Left ventricle myocardium superior (tissue), 1 donor: ENCODE measurements around the gene TULP1. TPM values are rescaled to one million over a fixed set of nuclear protein-coding genes. Genes with fewer than 3 reads are reported as not detected.

Source experiments
- ATAC-seq: fragments of 200-7000 bp; cut with Tn5 transposase; one replicate; pipeline ENCODE4 v1.9.1; 2020; ENCODE audit warnings: mild to moderate bottlenecking, moderate library complexity
- DNase-seq: peaks from one replicate; pipeline ENCODE4 v3.0.0-alpha.2; 2020
- intact Hi-C: fragments of 100-400 bp; cut with micrococcal nuclease; formaldehyde crosslinking; loops from one replicate; pipeline ENCODE4 v1.11.0; 2022
- total RNA-seq: library from RNA; stranded (reverse); fragmentation: NEBNext Ultra II Directional; extraction: Animal tissue kit (Norgen Biotek cat#: 25700); gene quantifications from one replicate; pipeline ENCODE4 v1.2.1, GENCODE V29; 2021
- donor health status: DM: no; HTN: yes; CAD: no; lungs with severe emphysema.

The TULP1 gene
- total RNA-seq, 1 donor from 2014 or later, result not detected

DNA sequence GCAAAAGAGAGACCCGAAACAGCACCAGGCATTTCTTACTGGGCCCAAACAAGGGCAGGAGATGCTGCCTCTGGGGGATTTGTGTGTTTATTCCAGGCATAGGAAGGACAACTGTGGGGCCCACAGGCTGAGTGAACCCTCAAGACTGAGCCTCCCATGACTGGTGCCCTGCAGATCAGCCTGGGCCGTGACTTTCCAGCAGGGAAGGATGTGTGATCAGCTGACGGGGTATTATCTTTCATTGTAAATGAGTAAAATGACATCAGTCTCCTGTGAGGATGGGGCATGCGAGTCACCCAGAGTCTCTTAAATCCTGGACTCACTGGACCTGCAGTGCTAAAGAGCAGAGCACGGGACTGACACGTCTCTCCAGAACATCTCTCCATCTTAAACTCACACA, 11.9 kb downstream of the TULP1 start:
- DNase-seq, result no peak
- intact Hi-C loops, result no loop called here

DNA sequence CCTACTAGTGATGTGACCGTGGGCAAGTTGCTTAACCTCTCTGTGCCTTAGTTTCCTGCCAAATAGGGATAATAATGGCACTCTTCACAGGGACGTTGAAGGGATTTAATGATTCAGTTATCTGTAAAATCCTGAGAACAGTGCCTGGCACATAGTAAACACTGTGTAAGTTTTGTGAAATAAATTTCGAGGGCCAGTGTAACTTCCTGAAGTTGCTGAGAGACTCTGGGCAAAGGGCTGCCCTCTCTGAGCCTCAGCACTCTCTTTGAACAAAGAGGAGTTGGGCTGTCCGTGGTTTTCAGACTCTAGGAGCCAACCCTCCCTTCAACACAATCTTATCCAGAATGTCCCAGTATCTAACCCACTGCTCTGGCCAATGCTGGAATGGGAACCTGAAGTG, 13.3 kb downstream of the TULP1 start:
- ATAC-seq (no peak), DNase-seq (no peak)
- intact Hi-C loops, result no loop called here

More for the DNA sequence above, 11.9 kb downstream of the TULP1 start:
- peak; percentile 0 for ATAC-seq

DNA sequence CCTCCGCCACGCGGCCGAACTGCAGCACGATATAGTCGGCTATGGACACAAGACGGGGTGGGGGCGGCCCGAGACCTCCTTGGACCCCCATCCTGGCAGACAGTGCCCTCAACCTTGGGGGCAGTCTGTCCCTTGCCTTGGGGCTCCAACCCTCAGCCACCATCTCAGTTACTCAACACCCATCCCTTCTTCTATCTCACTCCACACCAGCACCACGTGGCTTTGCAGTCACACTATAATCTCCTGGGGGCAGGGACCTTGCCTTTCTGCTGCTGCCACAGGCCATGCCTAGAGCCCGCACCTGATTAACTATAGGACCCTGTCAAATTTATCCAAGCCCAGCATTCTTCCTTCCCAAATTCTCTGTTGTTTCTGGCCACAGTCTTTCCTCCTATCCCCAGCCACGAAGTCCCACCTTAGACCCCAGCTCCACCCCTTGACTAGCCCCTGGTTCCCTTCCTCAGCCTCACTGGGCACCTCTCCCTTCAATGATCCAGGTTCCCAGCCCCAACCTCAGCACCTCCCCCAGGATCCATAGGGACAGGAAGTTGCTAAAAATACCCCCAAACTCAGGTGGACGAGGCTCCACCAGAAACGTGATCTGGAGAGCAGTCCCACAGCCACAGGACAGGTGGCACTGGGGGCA, 14.2 kb downstream of the TULP1 start:
- intact Hi-C loops, result no loop called here
- ATAC-seq, result no peak

DNA sequence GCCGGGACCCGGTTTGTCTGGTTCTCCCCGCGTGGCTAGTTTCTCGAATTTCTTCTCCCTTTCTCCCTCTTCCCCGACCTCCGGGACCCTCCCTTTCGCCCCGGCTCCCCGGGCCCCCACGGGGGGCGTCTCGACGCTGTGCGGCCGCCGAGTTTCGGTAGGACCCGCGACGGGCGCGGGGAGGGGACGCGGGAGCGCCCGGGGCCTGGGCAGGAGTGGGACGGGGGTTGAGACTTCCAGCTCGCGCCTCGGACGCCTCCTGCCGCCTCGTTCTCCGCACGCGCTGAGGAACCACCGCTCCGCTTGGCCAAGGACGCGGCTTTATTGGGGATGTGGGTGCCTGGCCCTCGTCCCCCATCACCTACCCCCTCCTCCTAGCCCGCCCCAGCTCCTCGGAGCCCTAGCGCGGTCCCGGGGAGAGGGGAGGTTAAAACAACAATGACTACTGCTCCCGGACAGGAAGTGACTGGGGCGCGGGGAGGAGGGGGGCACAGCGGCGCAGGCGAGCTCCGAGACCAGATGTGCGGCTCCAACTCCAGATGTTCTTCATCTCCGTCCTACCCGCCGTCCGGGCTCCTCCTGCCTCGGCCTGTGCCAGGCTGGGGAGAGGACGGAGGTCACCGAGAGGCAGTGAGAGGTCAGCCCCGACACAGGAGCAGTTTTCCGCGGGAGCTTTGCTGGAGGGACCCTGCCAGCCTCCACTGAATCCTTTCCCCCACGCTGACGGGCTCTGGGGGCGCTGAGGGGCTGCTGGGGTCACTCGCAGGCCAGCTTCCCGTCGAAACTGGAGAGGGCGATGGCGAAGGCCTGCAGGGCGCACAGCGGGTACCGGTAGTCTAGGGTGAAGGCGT, 14.9 kb downstream of the TULP1 start:
- ATAC-seq (peak; percentile 56), DNase-seq (peak; percentile 88)
- intact Hi-C loops, result no loop called here

More for the DNA sequence above, 14.2 kb downstream of the TULP1 start:
- DNase-seq, result peak; percentile 52

DNA sequence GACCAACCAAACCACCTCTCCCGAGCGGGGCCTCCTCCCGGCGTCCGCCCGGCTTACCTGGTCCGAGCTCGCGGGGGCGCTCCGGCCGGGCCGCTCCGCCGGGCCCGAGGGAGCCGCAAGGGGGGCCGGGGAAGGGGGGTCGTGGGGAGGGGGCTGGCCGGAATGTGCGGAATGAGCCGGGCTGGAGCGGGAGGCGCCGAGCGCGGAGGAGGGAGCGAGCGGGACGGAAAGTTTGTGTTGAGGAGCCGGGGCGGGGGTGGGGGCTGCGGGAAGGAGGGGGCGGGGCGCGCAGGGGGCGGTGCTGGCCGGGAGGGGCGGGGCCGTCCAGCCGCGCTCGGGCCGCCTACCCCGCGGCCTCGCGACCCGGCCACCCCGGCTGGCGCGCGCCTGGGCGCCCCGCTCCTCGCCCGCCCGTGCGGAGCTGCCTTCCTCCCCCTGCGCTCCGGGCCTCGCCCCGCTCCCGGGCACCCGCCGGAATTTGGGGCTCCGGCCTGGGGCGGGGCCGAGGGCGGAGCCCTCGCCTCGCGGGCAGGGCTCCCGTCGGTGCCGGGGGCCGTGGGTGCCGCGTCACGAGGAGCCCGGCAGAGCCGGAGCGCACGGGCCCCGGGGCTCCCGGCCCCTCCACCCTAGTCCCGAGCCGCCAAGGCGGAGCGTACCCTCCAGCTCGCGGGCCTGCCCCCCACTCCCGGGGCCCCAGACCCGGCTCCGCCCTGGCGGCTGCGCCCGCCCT, 15.7 kb downstream of the TULP1 start, which contains the start of gene TEAD3:
TSS of gene TEAD3 (minus strand) at position 239 of the 730 bp plus-strand sequence.
- intact Hi-C loops, result no loop called here
- peak; percentile 64 for ATAC-seq
- peak; percentile 82 for DNase-seq

DNA sequence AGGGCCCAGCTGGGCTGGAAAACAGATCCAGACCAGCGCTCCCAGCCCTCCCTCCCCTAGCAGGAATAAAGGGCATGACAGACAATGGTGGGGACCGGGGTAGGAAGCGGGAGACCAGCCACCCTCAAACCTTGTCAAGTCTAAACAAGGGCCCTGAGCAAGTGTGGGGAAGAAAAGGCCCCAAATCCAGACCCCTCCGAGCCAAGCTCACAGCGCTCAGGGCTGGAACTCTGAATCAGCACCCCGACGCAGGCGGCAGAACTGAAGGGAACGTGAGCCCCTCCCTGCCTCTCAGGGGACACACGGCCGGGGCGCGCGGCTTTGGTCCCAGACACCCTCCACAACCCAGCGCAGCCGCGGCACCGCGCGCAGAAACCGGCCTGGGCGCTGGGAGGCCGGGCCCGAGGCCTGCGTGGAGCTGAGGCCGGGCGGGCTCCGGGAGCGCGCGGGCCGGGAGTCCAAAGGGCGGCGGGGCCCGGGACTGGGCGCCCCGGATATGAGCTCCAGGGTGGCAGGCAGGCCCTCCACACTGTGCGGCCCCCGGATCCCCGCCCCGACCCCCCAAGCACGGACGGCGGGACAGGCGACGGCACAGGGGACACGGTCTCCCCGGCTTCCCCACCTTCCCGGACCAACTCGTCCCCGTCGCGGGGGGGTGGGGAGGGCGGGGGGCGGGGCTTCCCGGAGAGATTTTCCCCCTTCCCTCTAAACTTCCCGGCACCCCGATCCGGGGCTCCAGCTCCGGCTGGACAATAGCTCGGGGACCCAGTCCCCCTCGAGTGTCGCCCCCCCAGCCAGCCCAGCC, 16.5 kb downstream of the TULP1 start:
- peak; percentile 70 for DNase-seq
- ATAC-seq, result peak; percentile 45
- intact Hi-C loops, result no loop called here

DNA sequence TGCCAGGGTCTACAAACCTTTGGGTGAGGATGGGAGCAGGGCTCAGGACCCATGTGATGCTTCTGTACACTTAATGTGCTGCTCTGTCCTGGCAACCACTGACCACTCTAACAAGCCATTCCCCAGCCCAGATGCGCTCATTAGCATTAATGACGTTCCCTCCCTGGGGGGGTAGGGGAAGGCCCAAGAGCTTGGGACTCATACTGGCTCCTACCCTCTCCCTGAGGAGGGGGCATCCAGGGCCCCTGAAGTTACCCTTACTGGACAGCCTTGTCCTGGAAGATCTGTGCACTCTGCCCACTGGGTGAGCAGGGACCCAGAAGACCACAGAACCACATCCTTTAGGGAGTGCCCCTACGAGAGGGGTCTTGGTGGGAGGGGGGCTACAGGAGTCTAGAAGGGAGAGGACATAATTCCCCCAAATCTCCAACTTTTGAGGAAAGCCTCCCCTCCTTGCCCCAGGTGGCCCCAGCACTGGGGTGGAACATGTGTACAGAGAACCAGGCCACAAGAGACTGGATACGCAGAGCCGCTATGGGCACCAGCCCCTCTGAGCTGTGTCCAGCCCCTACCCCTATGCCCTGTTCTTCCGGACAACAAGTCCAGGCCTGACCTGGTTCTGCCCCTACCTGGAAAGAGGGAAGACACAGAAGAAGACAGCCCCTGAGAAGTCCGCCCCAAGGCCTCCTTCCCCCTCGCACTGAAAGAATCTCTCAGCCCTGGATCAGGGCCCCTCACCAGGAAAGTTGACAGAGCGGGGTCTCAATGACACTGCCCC, 17.2 kb downstream of the TULP1 start:
- DNase-seq, result no peak
- ATAC-seq, result no peak
- intact Hi-C loops, result no loop called here

DNA sequence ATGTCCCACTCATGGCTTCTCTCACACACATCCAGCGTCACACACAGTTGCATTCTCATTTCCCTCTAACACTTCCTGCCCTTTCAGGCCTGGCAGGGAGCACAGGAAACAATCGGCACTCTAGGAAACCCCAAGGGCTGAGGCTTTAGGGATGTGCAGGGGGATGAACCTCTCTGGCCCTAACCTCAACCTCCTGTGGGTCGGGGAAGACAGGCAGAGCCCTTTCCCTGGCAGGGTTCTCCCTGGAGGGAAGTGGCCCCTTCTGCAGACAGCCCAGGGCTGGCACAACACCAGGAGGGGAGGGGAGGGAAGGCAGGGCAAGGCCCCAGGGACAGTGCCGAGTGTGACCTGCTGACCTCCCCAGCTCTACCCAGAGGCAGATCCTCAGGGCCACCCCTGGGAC, 18.5 kb downstream of the TULP1 start:
- intact Hi-C loops, result no loop called here
- ATAC-seq (no peak), DNase-seq (peak; percentile 51)

DNA sequence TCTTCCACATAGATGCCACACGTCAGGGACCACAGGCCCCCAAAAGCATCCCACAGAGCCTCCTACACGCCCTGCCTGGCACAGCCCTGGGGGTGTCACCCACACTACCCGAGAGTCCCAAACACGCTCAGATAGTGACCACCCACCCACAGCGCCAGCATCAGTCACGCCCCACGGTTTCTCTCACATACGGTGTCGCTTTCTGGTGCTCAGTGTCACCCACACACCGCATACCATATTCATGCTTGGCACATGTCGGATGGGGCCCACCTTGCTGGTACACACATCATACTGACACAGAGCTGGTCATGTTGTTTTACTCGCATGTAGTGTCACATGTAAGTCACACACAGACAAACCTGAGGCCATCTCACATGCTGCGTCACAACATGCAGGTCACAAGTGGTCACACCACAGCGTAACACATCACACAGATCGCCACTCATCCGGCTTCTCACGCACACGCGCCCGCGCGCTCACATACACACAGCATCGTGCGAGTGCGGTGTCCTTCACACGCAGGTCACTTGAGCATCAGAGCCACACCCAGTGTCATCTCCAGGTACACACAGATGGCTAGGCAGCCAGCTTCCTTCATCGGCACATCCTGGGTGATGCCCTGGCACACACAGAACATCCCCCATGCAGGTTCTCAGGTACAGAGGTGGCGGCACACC, 19.3 kb downstream of the TULP1 start:
- intact Hi-C loops, result no loop called here
- ATAC-seq, result no peak
- no peak for DNase-seq

DNA sequence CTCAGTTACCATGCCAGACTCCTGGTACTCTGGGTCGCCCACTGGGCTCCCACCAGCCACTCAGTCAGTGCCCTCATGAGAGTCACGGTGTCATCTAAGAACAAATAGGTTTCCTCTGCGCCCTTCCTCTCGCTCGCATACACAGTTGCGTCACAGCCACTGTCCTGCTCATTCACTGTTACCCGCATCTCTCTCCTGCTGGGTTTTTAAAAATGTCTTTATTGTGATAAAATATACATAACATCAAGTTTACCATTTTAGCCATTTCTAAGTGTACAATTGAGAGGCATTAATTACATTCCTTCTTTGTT, 19.8 kb downstream of the TULP1 start:
- no peak for DNase-seq
- no peak for ATAC-seq
- intact Hi-C loops, result no loop called here

DNA sequence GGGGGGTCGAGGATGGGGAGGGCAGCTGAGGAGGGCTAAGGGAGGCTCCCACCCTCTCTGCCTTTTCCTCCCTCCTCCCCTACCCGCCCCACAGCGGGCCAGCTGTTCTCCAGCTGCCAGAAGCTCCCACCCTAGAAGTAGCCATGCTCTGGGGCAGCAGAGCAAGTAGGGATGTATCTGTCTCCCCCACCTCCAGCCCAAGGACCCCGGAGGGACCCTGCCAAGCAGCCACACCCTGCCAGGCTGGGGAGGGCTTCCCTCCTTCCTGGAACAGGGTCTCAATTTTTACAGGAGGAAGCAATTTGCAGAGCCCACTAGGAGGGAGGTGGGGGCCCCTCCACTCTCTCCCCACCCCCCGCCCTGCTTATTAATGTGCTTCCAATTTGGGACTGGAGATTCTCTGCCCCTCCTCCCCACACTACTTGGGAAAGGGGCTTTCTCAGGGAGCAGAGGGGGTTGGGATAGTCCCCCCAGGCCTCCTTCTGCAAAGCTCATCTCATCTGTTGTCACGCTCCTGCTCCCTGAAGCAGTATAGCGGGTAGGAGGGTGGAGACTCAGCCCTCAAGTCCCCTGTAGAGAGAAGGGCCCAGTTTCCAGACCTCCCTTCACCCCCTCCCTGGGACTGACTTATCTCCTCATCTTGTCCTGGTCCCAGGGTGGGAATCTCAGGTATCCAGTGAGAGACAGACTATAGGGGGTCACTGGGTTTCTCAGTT, 20.3 kb downstream of the TULP1 start:
- ATAC-seq (no peak), DNase-seq (no peak)
- intact Hi-C loops, result no loop called here

DNA sequence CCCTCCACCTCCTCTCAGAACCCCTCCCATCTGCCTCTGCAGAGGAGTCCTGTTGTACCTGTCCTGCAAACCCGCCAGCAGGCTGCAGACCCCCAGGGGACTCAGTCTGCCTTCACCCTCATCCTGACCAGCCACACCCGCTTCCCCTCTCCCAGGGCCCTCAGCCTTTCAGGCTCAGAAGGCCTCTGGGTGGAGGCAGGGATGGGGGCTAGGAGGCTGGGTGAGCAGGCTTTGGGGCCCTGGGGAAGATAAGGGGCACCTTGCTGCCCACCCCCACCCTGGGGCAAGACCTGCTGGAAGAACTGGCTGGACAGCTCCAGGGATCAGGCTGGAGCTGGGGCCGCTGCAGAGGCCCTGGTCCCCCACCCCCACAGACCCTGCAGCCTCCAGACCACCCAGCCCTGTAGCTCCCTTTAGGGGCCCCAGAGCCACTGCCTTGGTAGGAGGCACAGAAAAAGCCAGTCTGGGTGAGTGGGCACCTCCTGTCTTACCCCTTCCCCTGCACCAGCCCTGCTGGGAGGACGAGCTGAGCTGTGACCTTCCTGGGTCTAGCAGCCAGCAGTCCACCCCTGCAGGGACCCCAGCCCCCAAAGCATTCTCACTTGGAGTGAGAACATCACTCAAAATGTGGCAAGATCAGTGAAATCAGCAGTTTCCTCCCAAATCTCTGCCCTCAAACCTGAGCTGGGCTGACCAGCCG, 21.0 kb downstream of the TULP1 start:
- intact Hi-C loops, result no loop called here
- DNase-seq, result no peak
- no peak for ATAC-seq

DNA sequence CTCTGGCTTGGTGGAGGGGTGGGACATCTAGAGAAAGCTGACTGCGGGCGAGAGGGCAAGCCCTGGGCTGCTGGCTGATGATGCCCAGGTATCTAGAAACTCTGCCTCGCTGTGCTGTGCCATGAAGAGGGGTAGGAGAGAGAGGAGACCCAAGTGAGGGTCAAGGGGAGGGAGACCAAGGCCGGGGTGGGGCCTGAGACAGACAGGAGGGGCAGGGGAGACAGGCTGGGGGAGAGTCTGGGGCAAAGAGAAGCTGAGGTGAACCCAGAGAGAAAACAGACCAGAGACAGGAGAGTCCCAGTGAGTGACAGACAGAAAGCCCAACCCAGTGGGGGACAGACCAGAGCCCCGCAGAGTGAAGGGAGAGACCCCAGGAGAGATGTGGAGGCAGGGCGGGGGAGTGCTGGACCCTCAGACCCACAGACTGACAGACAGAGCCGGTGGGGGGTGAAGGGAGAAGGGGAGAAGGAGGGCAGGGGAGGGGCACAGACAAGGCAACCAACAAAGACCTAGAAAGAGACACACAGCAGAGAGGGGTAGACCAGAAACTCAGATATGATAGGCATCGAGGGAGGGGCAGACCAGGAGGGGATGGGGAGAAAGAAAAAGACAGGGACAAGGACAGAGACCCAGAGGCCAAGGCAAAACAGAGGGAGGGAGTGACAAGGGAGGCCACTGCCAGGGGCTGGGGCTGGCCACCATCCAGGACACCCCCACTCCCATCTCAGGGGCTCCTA, 21.7 kb downstream of the TULP1 start:
- DNase-seq (no peak), ATAC-seq (no peak)
- intact Hi-C loops, result no loop called here

DNA sequence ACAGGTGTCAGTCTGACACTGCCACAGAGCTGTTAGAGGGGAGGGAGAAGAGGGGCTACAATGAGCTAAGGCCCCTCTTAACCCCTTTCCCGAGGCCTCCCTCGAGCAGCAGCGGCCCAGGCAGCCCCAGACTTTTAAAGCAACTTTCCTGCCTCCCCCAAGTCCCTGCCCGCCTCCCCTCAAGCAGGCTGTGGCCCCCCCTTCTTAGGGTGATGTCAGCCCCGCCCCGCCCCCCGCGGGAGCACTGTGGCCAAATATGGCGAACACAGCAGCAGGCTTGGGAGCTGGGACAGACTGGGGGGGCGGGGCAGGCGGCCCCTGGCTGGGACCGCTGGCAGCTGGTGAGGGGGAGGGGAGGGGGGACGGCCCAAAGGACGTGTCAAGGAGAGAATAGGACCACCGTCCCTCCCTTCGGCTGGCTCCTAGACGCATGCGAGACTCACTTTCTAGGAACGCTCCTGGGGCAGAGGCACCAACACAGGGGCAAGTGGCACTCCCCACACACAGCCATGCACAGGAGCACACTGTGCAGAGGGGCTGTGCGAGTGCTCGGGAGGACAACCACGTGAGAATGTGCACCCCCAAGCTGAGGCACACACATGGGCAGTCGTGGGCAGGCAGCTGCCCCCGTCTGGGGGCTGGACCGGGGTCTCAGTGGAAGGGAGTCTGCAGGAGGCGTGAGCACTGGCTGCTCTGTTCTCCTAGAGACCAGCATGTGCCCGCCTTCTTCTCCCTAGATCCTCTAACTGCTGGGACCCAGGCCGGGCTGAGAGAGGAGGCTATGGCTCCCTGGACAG, 22.5 kb downstream of the TULP1 start:
- ATAC-seq, result peak; percentile 77
- intact Hi-C loops, result no loop called here
- peak; percentile 92 for DNase-seq

DNA sequence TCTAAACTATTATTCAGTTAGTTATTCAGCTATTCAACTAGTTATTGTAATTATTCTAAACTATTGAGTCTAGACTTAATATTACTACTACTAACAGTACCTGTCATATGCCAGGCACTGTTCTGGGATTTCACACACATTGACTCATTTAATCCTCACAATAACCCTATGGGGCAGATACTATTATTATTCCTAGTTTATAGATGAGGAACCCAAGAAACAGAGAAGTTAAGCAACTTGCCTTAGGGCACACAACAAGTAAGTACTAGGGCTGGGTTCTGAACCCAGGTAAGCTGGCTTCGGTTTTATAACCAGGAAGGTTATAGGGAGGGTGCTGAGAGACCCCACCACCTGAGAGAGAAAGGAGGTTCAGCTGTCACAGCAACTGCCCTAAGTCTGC, 23.6 kb downstream of the TULP1 start:
- no peak for DNase-seq
- ATAC-seq, result no peak
- intact Hi-C loops, result no loop called here

DNA sequence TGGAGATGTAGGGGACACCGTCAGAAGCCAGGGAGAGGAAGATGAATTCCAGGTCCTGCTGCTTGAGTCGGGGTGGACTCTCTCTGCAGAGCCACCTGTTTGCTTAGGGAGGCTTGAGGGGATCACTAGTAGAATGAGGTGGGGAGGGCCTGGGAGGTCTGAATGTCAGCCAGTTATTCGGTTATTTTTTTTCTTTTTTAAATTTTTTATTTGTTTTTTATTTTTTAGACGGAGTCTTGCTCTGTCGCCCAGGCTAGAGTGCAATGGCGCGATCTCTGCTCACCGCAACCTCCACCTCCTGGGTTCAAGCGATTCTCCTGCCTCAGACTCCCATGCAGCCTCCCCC, 24.2 kb downstream of the TULP1 start:
- DNase-seq (no peak), ATAC-seq (no peak)
- intact Hi-C loops, result no loop called here
